CD14-positive monocyte (primary cell): ENCODE measurements around the gene PIGH. TPM values are rescaled to one million over a fixed set of nuclear protein-coding genes. Genes with fewer than 3 reads are reported as not detected.

Experiments
- DNase-seq, 3 donors: peaks; one replicate each; pipeline ENCODE4 v3.0.0-alpha.2; 2011 to 2022
- H2AFZ ChIP-seq: 2 replicates; pipeline ENCODE4 v1.6.0; 2012; ENCODE audit warnings: mild to moderate bottlenecking, low read depth, low read length, inconsistent platforms; ENCODE audit not compliant: insufficient read depth, poor library complexity, severe bottlenecking
- H3K27ac ChIP-seq, 2 donors: 1 replicate in 1 of 2; 2 replicates in 1 of 2; pipeline ENCODE4 v1.5.1; 2012 to 2013; ENCODE audit warnings: low read length in 2 of 2, control low read depth in 1 of 2, inconsistent platforms in 1 of 2, low read depth in 1 of 2, mild to moderate bottlenecking in 1 of 2
- H3K27me3 ChIP-seq, 2 donors: one replicate each; pipeline versions ENCODE4 v1.6.0 to v1.6.1; 2011 to 2013; ENCODE audit warnings: low read length in 2 of 2; ENCODE audit not compliant: control insufficient read depth in 2 of 2, insufficient read depth in 2 of 2
- H3K36me3 ChIP-seq, 2 donors: replicated peaks in 1 of 2; 1 replicate in 1 of 2; 2 replicates in 1 of 2; pipeline versions ENCODE4 v1.5.1 to v1.6.1; 2012 to 2013; ENCODE audit warnings: low read length in 2 of 2, control low read depth in 1 of 2, inconsistent platforms in 1 of 2, mild to moderate bottlenecking in 1 of 2; ENCODE audit not compliant: insufficient read depth in 2 of 2, control insufficient read depth in 1 of 2
- H3K4me1 ChIP-seq, 2 donors: 1 replicate in 1 of 2; 2 replicates in 1 of 2; pipeline versions ENCODE4 v1.5.1 to v1.6.1; 2012 to 2013; ENCODE audit warnings: low read length in 2 of 2, control low read depth in 1 of 2, inconsistent platforms in 1 of 2, mild to moderate bottlenecking in 1 of 2, moderate library complexity in 1 of 2; ENCODE audit not compliant: insufficient read depth in 2 of 2, control insufficient read depth in 1 of 2
- H3K4me2 ChIP-seq: replicated peaks from 2 replicates; pipeline ENCODE3; 2012; ENCODE audit warnings: low read length, moderate library complexity, mild to moderate bottlenecking; ENCODE audit not compliant: poor library complexity, severe bottlenecking; ENCODE audit errors: extremely low read depth
- H3K4me3 ChIP-seq, 3 experiments: fragments of 200-600 bp in 1 of 3; sonication (generic) in 1 of 3; replicated peaks in 1 of 3; 1 replicate in 2 of 3; 2 replicates in 1 of 3; pipeline ENCODE4 v1.5.1; 2011 to 2013; ENCODE audit warnings: low read length in 3 of 3, mild to moderate bottlenecking in 3 of 3, control low read depth in 2 of 3, low read depth in 2 of 3, inconsistent platforms in 1 of 3, moderate library complexity in 1 of 3
- H3K79me2 ChIP-seq: 2 replicates; pipeline ENCODE4 v1.6.0; 2012; ENCODE audit warnings: mild to moderate bottlenecking, control low read depth, inconsistent platforms, low read length, moderate library complexity; ENCODE audit not compliant: insufficient read depth
- H3K9ac ChIP-seq: 2 replicates; pipeline ENCODE4 v1.6.0; 2017; ENCODE audit warnings: low read length, mild to moderate bottlenecking; ENCODE audit not compliant: insufficient read depth, poor library complexity, severe bottlenecking
- H3K9me3 ChIP-seq, 2 donors: replicated peaks in 1 of 2; 1 replicate in 1 of 2; 2 replicates in 1 of 2; pipeline versions ENCODE4 v1.5.1 to v1.6.1; 2012 to 2013; ENCODE audit warnings: low read length in 2 of 2, control low read depth in 1 of 2; ENCODE audit not compliant: control insufficient read depth in 1 of 2, insufficient read depth in 1 of 2
- H4K20me1 ChIP-seq: 2 replicates; pipeline ENCODE4 v1.6.0; 2012; ENCODE audit warnings: mild to moderate bottlenecking, low read length, control low read depth, moderate library complexity; ENCODE audit not compliant: insufficient read depth
- H3K27ac Mint-ChIP-seq, 7 donors: one replicate each; pipeline ENCODE4 v1.8.0; 2020; ENCODE audit warnings: mild to moderate bottlenecking in 7 of 7, mixed read lengths in 7 of 7, moderate library complexity in 6 of 7, inconsistent platforms in 2 of 7
- H3K27me3 Mint-ChIP-seq, 3 donors: one replicate each; pipeline ENCODE4 v1.8.0; 2021 to 2022; ENCODE audit warnings: low read depth in 3 of 3, mild to moderate bottlenecking in 3 of 3, mixed read lengths in 3 of 3, moderate library complexity in 3 of 3, inconsistent platforms in 1 of 3
- H3K36me3 Mint-ChIP-seq, 2 donors: one replicate each; pipeline ENCODE4 v1.8.0; 2020; ENCODE audit warnings: mixed read lengths in 2 of 2, inconsistent platforms in 1 of 2, mild to moderate bottlenecking in 1 of 2
- H3K4me1 Mint-ChIP-seq: one replicate; pipeline ENCODE4 v1.8.0; 2020; ENCODE audit warnings: mild to moderate bottlenecking, mixed read lengths
- H3K4me3 Mint-ChIP-seq, 2 donors: one replicate each; pipeline ENCODE4 v1.8.0; 2020; ENCODE audit warnings: mild to moderate bottlenecking in 2 of 2, mixed read lengths in 2 of 2, moderate library complexity in 1 of 2
- H3K9me3 Mint-ChIP-seq, 7 donors: one replicate each; pipeline ENCODE4 v1.8.0; 2020 to 2022; ENCODE audit warnings: mixed read lengths in 7 of 7, mild to moderate bottlenecking in 6 of 7, moderate library complexity in 6 of 7, inconsistent platforms in 2 of 7
- CTCF ChIP-seq: fragments of 200-600 bp; IDR thresholded peaks from one replicate; pipeline ENCODE4 v1.8.0; 2022; ENCODE audit warnings: antibody characterized with exemption, mild to moderate bottlenecking
- WGBS: methylation state at CpG from one replicate; pipeline ENCODE4 v1.1.5; 2013; ENCODE audit warnings: missing lambda C conversion rate; ENCODE audit not compliant: insufficient coverage; 5-methylcytosine and 5-hydroxymethylcytosine counted together
- intact Hi-C, 2 donors: fragments of 100-400 bp; cut with micrococcal nuclease; formaldehyde crosslinking; loops; one replicate each; pipeline versions ENCODE4 v1.15.0 to v1.15.1; 2023
- polyA plus RNA-seq, 3 donors: library from polyadenylated mRNA; depleted of rRNA in 1 of 3; unstranded in 2 of 3; stranded (reverse) in 1 of 3; fragments of 300-500 nt in 2 of 3; fragments of >200 nt in 1 of 3; fragmentation: Illumina TruSeq in 2 of 3; gene quantifications; 1 replicate in 2 of 3; 2 replicates in 1 of 3; pipeline ENCODE4 v1.2.3, GENCODE V29; 2012 to 2021

Gene PIGH
- polyA plus RNA-seq, 3 donors, result 14.6 to 35.5 (median 18.0) TPM

- Histone ChIP-seq H3K79me2 (no peaks in the 10 kb centered on the region), H3K4me3 (no peak overlapping the region), H3K9me3 (no peaks in the 10 kb centered on the region), H3K4me1 (no peaks in the 10 kb centered on the region), H2AFZ (no peak overlapping the region), H3K27me3 (no peaks in the 10 kb centered on the region), H3K27ac (no peak overlapping the region), H4K20me1 (no peaks in the 10 kb centered on the region), H3K4me2 (no peak overlapping the region), H3K9ac (no peak overlapping the region), H3K36me3 (no peaks in the 10 kb centered on the region)
- H3K27ac Mint-ChIP-seq, result no peak overlapping the region
- intact Hi-C loops, result no loop called here
- DNase-seq, result no peak
- H3K9me3 Mint-ChIP-seq, result peaks cover 0 to 2% (median 0%) of the 10 kb centered on the region in 7 donors
- whole genome bisulfite sequencing, result 86% methylated on average over 3 of the region's 3 CpGs
- peaks cover 5 to 17% (median 15%) of the 10 kb centered on the region in 3 donors for H3K27me3 Mint-ChIP-seq
- no peak for TF ChIP-seq CTCF
- H3K4me1 Mint-ChIP-seq, result peaks cover 9% of the 10 kb centered on the region
- H3K4me3 Mint-ChIP-seq, result no peak overlapping the region
- no peaks in the 10 kb centered on the region for H3K36me3 Mint-ChIP-seq
Observed at GRCh38 chr14:67557656-67558055, 42.4 kb downstream of the PIGH start.

GRCh38 chr14:67557118-67557517 is 43.0 kb downstream of the PIGH start:
- WGBS, result 91% methylated on average over 6 of the region's 7 CpGs
- no peak overlapping the region for H3K4me3 Mint-ChIP-seq
- H3K36me3 Mint-ChIP-seq, result no peaks in the 10 kb centered on the region
- H3K27ac Mint-ChIP-seq, result no peak overlapping the region
- H4K20me1 ChIP-seq, result no peaks in the 10 kb centered on the region
- H3K4me1 Mint-ChIP-seq, result peaks cover 9% of the 10 kb centered on the region
- H2AFZ ChIP-seq, result no peak overlapping the region
- H3K9me3 ChIP-seq, result no peaks in the 10 kb centered on the region
- no peaks in the 10 kb centered on the region for H3K36me3 ChIP-seq
- H3K4me1 ChIP-seq, result no peaks in the 10 kb centered on the region
- no peak overlapping the region for H3K27ac ChIP-seq
- peaks cover 5 to 17% (median 13%) of the 10 kb centered on the region in 3 donors for H3K27me3 Mint-ChIP-seq
- H3K9me3 Mint-ChIP-seq, result peaks cover 0 to 2% (median 0%) of the 10 kb centered on the region in 7 donors
- no peak for DNase-seq
- no peak overlapping the region for H3K4me2 ChIP-seq
- H3K9ac ChIP-seq, result no peak overlapping the region
- TF ChIP-seq CTCF, result no peak
- no peaks in the 10 kb centered on the region for H3K79me2 ChIP-seq
- H3K4me3 ChIP-seq, result no peak overlapping the region
- no peaks in the 10 kb centered on the region for H3K27me3 ChIP-seq
- intact Hi-C loops, result no loop called here
